ENCODE data around the gene ACTL8. TPM values are rescaled to one million over a fixed set of nuclear protein-coding genes. Genes with fewer than 3 reads are reported as not detected.

The ACTL8 gene
- total RNA-seq, 2 experiments from 2014 or later = not detected

- no peaks in the 10 kb centered on the region for H3K9me3 Mint-ChIP-seq
- peaks cover 19% of the 10 kb centered on the region for H3K27me3 Mint-ChIP-seq
- Histone ChIP-seq H3K27ac (ENCODE audit: low read depth in 1 of 2, low read length in 2 of 2) (no peak overlapping the region), H3K4me3 (ENCODE audit: low read length) (no peak overlapping the region), H3K27me3 (ENCODE audit: control insufficient read depth in 1 of 2, insufficient read depth in 2 of 2, low read length in 2 of 2) (no peaks in the 10 kb centered on the region), H3K36me3 (ENCODE audit: insufficient read depth, low read length) (no peaks in the 10 kb centered on the region), H3K9me3 (ENCODE audit: control insufficient read depth in 1 of 2, insufficient read depth in 1 of 2, low read length in 2 of 2) (peaks cover 2 to 11% of the 10 kb centered on the region in 2 experiments), H3K4me1 (ENCODE audit: insufficient read depth, low read length) (no peaks in the 10 kb centered on the region)
- ATAC-seq (ENCODE audit: poor library complexity) (no peak), DNase-seq (no peak)
- no peaks in the 10 kb centered on the region for H3K4me1 Mint-ChIP-seq (ENCODE audit: low read depth)
- ChIA-PET POLR2A (no interaction called here), CTCF (no interaction called here)
- no peak overlapping the region for H3K27ac Mint-ChIP-seq
- no peak for TF ChIP-seq CTCF (IDR thresholded peaks at IDR 0.05)
- intact Hi-C loops (cut with DNase I, micrococcal nuclease) = no loop called here
- no peaks in the 10 kb centered on the region for H3K36me3 Mint-ChIP-seq (ENCODE audit: low read depth)
- H3K4me3 Mint-ChIP-seq = no peak overlapping the region
These were observed 87.6 kb downstream of the ACTL8 start for GRCh38 chr1:17842686-17843085.

DNA sequence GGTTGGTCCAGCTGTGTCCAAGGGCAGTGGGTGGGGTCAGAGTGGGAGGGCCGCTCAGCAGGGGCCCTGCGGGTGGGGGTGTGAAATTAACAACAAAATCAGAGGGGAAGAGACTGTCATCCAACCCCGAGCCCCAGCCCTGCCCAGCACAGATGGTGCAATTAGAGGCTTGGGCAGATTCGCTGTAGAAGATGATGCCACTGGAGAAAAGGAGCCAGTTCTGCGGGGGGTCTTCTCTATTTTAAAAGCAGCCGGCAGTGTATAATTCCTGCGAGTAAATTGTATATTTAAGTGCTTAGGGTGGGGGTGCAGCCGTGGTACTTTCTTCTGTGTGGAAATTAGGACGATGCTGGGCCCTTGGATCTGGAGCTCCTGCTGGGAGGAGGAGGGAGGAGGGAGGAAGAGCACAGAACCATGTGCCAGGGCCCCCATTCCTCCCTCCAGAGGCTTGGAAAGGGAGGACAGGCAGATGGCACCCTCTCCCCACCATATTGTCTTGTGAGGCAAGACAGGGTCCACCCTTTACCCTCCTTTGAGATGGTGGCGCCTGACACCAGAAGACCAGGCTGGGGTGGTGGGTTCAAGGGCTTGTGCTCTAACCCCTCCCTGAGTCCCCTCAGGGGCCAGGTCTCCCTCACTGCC, 89.2 kb downstream of the ACTL8 start:
- no peak overlapping the region for H3K27ac Mint-ChIP-seq
- intact Hi-C loops (cut with DNase I, micrococcal nuclease) = no loop called here
- H3K27me3 Mint-ChIP-seq = peaks cover 19% of the 10 kb centered on the region

GRCh38 chr1:17845583-17845982, 90.5 kb downstream of the ACTL8 start:
- H3K27me3 Mint-ChIP-seq = peaks cover 19% of the 10 kb centered on the region
- no peaks in the 10 kb centered on the region for H3K4me1 Mint-ChIP-seq (ENCODE audit: low read depth)
- no peaks in the 10 kb centered on the region for H3K36me3 Mint-ChIP-seq (ENCODE audit: low read depth)
- Histone ChIP-seq H3K27me3 (ENCODE audit: control insufficient read depth in 1 of 2, insufficient read depth in 2 of 2, low read length in 2 of 2) (no peaks in the 10 kb centered on the region), H3K9me3 (ENCODE audit: control insufficient read depth in 1 of 2, insufficient read depth in 1 of 2, low read length in 2 of 2) (peaks cover 6 to 13% of the 10 kb centered on the region in 2 experiments), H3K4me3 (ENCODE audit: low read length) (no peak overlapping the region), H3K4me1 (ENCODE audit: insufficient read depth, low read length) (no peaks in the 10 kb centered on the region), H3K36me3 (ENCODE audit: insufficient read depth, low read length) (no peaks in the 10 kb centered on the region), H3K27ac (ENCODE audit: low read depth in 1 of 2, low read length in 2 of 2) (no peak overlapping the region)
- no peak for TF ChIP-seq CTCF (IDR thresholded peaks at IDR 0.05)
- intact Hi-C loops (cut with DNase I, micrococcal nuclease) = no loop called here
- CTCF ChIA-PET = no interaction called here
- peaks cover 4% of the 10 kb centered on the region for H3K9me3 Mint-ChIP-seq
- no peak for DNase-seq
- no peak for ATAC-seq (ENCODE audit: poor library complexity)
- POLR2A ChIA-PET = no interaction called here
- H3K27ac Mint-ChIP-seq = no peak overlapping the region
- no peak overlapping the region for H3K4me3 Mint-ChIP-seq

More for the DNA sequence above, 89.2 kb downstream of the ACTL8 start:
- Histone ChIP-seq H3K36me3 (ENCODE audit: insufficient read depth, low read length) (no peaks in the 10 kb centered on the region), H3K4me3 (ENCODE audit: low read length) (no peak overlapping the region), H3K9me3 (ENCODE audit: control insufficient read depth in 1 of 2, insufficient read depth in 1 of 2, low read length in 2 of 2) (peaks cover 6 to 17% of the 10 kb centered on the region in 2 experiments), H3K27me3 (ENCODE audit: control insufficient read depth in 1 of 2, insufficient read depth in 2 of 2, low read length in 2 of 2) (no peaks in the 10 kb centered on the region), H3K27ac (ENCODE audit: low read depth in 1 of 2, low read length in 2 of 2) (no peak overlapping the region), H3K4me1 (ENCODE audit: insufficient read depth, low read length) (no peaks in the 10 kb centered on the region)
- H3K36me3 Mint-ChIP-seq (ENCODE audit: low read depth) = no peaks in the 10 kb centered on the region
- no peaks in the 10 kb centered on the region for H3K4me1 Mint-ChIP-seq (ENCODE audit: low read depth)
- no peak for ATAC-seq (ENCODE audit: poor library complexity)
- DNase-seq = no peak
- no peak overlapping the region for H3K4me3 Mint-ChIP-seq
- CTCF ChIA-PET = no interaction called here
- peaks cover 4% of the 10 kb centered on the region for H3K9me3 Mint-ChIP-seq
- no peak for TF ChIP-seq CTCF (IDR thresholded peaks at IDR 0.05)
- POLR2A ChIA-PET = no interaction called here
